GM06990 (cell line): ENCODE results near the gene FOXN1.

Experiments
- DNase-seq: peaks from one replicate; pipeline ENCODE4 v3.0.0-alpha.2; 2011; ENCODE audit not compliant: insufficient read length; ENCODE audit errors: extremely low read depth
- H3K27me3 ChIP-seq: replicated peaks from 2 replicates; pipeline ENCODE4 v1.6.0; 2011; ENCODE audit warnings: low read length; ENCODE audit not compliant: control insufficient read depth, insufficient read depth
- H3K36me3 ChIP-seq: 2 replicates; pipeline ENCODE4 v1.5.1; 2011; ENCODE audit warnings: low read length; ENCODE audit not compliant: control insufficient read depth, insufficient read depth
- H3K4me3 ChIP-seq: replicated peaks from 2 replicates; pipeline ENCODE4 v1.5.1; 2011; ENCODE audit warnings: low read depth, mild to moderate bottlenecking, control low read depth, low read length
- CTCF ChIP-seq: IDR thresholded peaks from 2 replicates; pipeline ENCODE4 v1.5.1; 2011; ENCODE audit warnings: low read length, control low read depth, mild to moderate bottlenecking, inconsistent platforms; ENCODE audit not compliant: insufficient read depth, poor library complexity, severe bottlenecking

Gene FOXN1

GRCh38 chr17:28579526-28579925 is 73.4 kb downstream of the FOXN1 start:
- peaks cover 26% of the 10 kb centered on the region for H3K36me3 ChIP-seq
- no peaks in the 10 kb centered on the region for H3K27me3 ChIP-seq
- no peak overlapping the region for H3K4me3 ChIP-seq
- TF ChIP-seq CTCF, result no peak
- DNase-seq, result no peak

DNA sequence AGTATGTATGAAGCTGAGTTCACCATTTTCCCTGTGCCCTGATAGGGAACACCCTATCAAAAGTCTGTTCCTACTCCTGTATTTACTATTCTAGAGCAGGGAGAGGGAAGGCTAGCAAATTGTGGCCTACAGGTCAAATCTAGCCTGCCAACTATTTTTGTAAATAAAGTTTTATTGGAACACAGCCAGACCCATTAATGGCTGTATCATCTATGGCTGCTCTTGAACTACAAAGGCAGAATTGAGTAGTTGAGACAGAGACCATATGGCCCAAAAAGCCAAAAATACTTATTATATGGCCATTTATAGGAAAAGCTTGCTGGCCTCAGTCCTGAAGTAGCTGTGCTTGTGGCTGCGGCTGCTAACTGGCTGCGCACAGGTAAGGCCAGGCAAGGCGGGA is 74.8 kb downstream of the FOXN1 start:
- no peak for TF ChIP-seq CTCF
- Histone ChIP-seq H3K27me3 (no peaks in the 10 kb centered on the region), H3K36me3 (peaks cover 35% of the 10 kb centered on the region), H3K4me3 (no peak overlapping the region)
- DNase-seq, result no peak

DNA sequence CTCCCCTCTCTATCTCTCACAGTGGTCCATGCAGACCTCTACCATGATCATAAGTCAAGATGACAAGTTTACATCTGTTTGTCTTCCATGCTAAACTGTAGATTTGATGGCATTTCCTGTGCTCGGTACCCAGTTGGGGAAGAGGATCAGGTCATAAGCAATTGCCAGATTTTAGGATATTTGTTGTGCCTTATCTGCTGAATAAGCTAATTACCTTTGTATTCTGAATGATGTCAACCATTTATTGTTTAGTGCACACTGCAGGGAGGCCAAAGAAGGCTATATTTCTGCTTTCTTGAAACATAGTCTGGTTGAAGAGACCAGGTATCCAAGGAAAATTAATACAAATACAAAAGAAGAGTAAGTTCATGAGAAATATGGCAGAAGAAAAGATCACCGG is 76.4 kb downstream of the FOXN1 start:
- no peak for TF ChIP-seq CTCF
- H3K36me3 ChIP-seq, result peaks cover 37% of the 10 kb centered on the region
- no peak for DNase-seq

GRCh38 chr17:28584434-28584833 is 78.3 kb downstream of the FOXN1 start:
- no peak overlapping the region for H3K4me3 ChIP-seq
- H3K27me3 ChIP-seq, result no peaks in the 10 kb centered on the region
- TF ChIP-seq CTCF, result no peak
- DNase-seq, result no peak
- H3K36me3 ChIP-seq, result peaks cover 32% of the 10 kb centered on the region

More for the DNA sequence above, 76.4 kb downstream of the FOXN1 start:
- H3K27me3 ChIP-seq, result no peaks in the 10 kb centered on the region
- H3K4me3 ChIP-seq, result no peak overlapping the region

GRCh38 chr17:28585851-28586250 is 79.7 kb downstream of the FOXN1 start:
- TF ChIP-seq CTCF, result no peak
- H3K4me3 ChIP-seq, result no peak overlapping the region
- DNase-seq, result no peak
- no peaks in the 10 kb centered on the region for H3K27me3 ChIP-seq
- peaks cover 34% of the 10 kb centered on the region for H3K36me3 ChIP-seq
